CD1c-positive myeloid dendritic cell (primary cell): ENCODE measurements around the gene COX6B2.

Experiments
- DNase-seq: peaks from one replicate; pipeline ENCODE4 v3.0.0-alpha.2; 2016; ENCODE audit errors: extremely low spot score

COX6B2 gene

GRCh38 chr19:55362174-55362989 is 7.9 kb upstream of the COX6B2 start:
- no peak for DNase-seq

- no peak for DNase-seq
These were observed 6.4 kb upstream of the COX6B2 start for GRCh38 chr19:55360902-55361301.

GRCh38 chr19:55358943-55359908 is 4.7 kb upstream of the COX6B2 start:
- DNase-seq, result no peak

GRCh38 chr19:55358493-55358892 is 4.0 kb upstream of the COX6B2 start:
- DNase-seq, result no peak

GRCh38 chr19:55355213-55355821 is 798 bp upstream of the COX6B2 start:
- DNase-seq, result no peak

GRCh38 chr19:55353803-55354697 is 469 bp downstream of the COX6B2 start:
- DNase-seq, result peak; percentile 76

- DNase-seq, result no peak
These were observed 1.1 kb downstream of the COX6B2 start for GRCh38 chr19:55353356-55353802.

GRCh38 chr19:55352549-55353145 is 1.9 kb downstream of the COX6B2 start:
- DNase-seq, result no peak

- no peak for DNase-seq
These were observed 2.5 kb downstream of the COX6B2 start for GRCh38 chr19:55352040-55352439.

- DNase-seq, result no peak
These were observed 3.8 kb downstream of the COX6B2 start for GRCh38 chr19:55350620-55351315.

- no peak for DNase-seq
These were observed 6.0 kb downstream of the COX6B2 start for GRCh38 chr19:55348317-55349034.

GRCh38 chr19:55347442-55348009 is 7.0 kb downstream of the COX6B2 start:
- no peak for DNase-seq

- DNase-seq, result no peak
These were observed 7.6 kb downstream of the COX6B2 start for GRCh38 chr19:55346725-55347441.

GRCh38 chr19:55345818-55346724 is 8.4 kb downstream of the COX6B2 start:
- DNase-seq, result no peak

GRCh38 chr19:55345101-55345817 is 9.3 kb downstream of the COX6B2 start:
- DNase-seq, result no peak

GRCh38 chr19:55344444-55344843 is 10.1 kb downstream of the COX6B2 start:
- no peak for DNase-seq
